ENCODE data around the gene SLC17A9. TPM values are rescaled to one million over a fixed set of nuclear protein-coding genes. Genes with fewer than 3 reads are reported as not detected.

SLC17A9 gene
- total and polyA plus RNA-seq, 2 of the 8 experiments (the other 6 are each of a cell fraction or from before 2014, with no cell fraction given): 23.5 to 35.2 TPM

DNA sequence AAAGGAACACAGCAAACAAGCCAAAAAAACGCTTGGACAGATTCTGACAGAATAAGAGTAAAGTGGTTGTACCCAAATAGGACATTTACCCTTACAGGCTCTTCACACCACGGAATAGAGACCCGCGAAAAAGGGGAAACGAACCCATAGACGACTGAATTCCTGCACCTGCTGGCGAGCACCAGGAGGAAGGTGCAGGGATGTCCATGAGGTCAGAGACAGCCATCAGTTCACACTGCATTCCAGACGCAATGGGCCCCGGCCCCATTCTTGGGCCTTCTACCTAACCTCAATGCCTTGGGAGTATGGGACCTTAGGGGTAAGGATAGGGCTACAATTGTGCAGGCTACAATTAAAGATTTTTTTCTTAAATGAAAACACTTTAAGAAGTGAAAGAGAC is 21.0 kb upstream of the SLC17A9 start:
- FAIRE-seq: no peak
- CTCF ChIA-PET (ENCODE audit: partially characterized antibody): interaction anchor here (1.7 kb wide), 1 partner anchor 24 kb away, joined by 4 read pairs; no protein-coding TSS in a partner anchor
- H3K23ac ChIP-seq (ENCODE audit: insufficient read length): no peak overlapping the region
- no peak overlapping the region for H3K4ac ChIP-seq (replicated peaks; ENCODE audit: insufficient read length, low read depth, low read length)
- 67% methylated on average over 9 of the region's 9 CpGs; no CpG with 5 or more reads in 1 of the 2 experiments for WGBS, 2 experiments (ENCODE audit: extremely low coverage in 1 of 2, insufficient coverage in 1 of 2, insufficient read length in 1 of 2, insufficient replicate concordance in 2 of 2, low coverage in 1 of 2, low lambda C conversion rate in 2 of 2, missing lambda C conversion rate in 1 of 2)
- H3K56ac ChIP-seq (replicated peaks; ENCODE audit: insufficient read length, low read depth, low read length): no peak overlapping the region
- H3K36me3 ChIP-seq (ENCODE audit: control insufficient read depth in 2 of 4, insufficient read depth in 4 of 4, low read length in 3 of 4): peaks cover 0 to 23% (median 5%) of the 10 kb centered on the region in 4 experiments; a peak in 4 of 8 replicates
- H3K27ac ChIP-seq (ENCODE audit: low read depth, low read length): no peak overlapping the region
- no peak overlapping the region; a peak in 1 of 7 replicates for H3K9ac ChIP-seq (replicated peaks in 1 of 4; ENCODE audit: extremely low read depth in 1 of 4, low read depth in 3 of 4, low read length in 3 of 4)
- no peak overlapping the region for H2BK20ac ChIP-seq (ENCODE audit: low read length)
- no peak for DNase-seq (ENCODE audit: low read depth in 1 of 2, low spot score in 2 of 2)
- H2BK5ac ChIP-seq (ENCODE audit: low read depth, low read length): no peak overlapping the region
- no peak overlapping the region for H3K14ac ChIP-seq (ENCODE audit: insufficient read length)
- H2AK5ac ChIP-seq (ENCODE audit: low read depth, low read length): peak overlapping the region; percentile 33; the same call in 1 of the 2 replicates
- H3K4me1 ChIP-seq (replicated peaks in 1 of 4; ENCODE audit: control insufficient read depth in 3 of 4, insufficient read depth in 4 of 4, low read length in 3 of 4): peaks cover 13 to 43% (median 22%) of the 10 kb centered on the region in 4 experiments
- peaks cover 19% of the 10 kb centered on the region for H3K23me2 ChIP-seq (ENCODE audit: low read depth, low read length)
- no peaks in the 10 kb centered on the region for H3K27me3 ChIP-seq (replicated peaks in 1 of 4; ENCODE audit: control insufficient read depth in 3 of 4, extremely low read depth in 1 of 4, insufficient read depth in 3 of 4, low read length in 3 of 4)
- no peak overlapping the region for H2BK120ac ChIP-seq (replicated peaks; ENCODE audit: low read depth, low read length)
- no peaks in the 10 kb centered on the region for H3K9me3 ChIP-seq (ENCODE audit: insufficient read depth in 2 of 2, low read depth in 1 of 2, low read length in 1 of 2)
- H2AFZ ChIP-seq (ENCODE audit: low read length): no peak overlapping the region
- H4K5ac ChIP-seq (ENCODE audit: insufficient read length, low read depth, low read length): no peak overlapping the region
- 0 out of 2 replicates have a peak overlapping the region, but pooled peaks have one; percentile 57 for H4K8ac ChIP-seq (ENCODE audit: extremely low read depth, insufficient read depth, low read length)
- H3K4me2 ChIP-seq (ENCODE audit: insufficient read depth in 1 of 2, low read depth in 2 of 2, low read length in 2 of 2): peak overlapping the region in 1 of 2 experiments; percentile 99; a peak in 1 of 4 replicates
- H3K79me1 ChIP-seq (ENCODE audit: low read depth, low read length): peaks cover 6% of the 10 kb centered on the region; the same call in 1 of the 2 replicates
- POLR2A ChIA-PET (ENCODE audit: partially characterized antibody): interaction anchor here (0.7 to 1.2 kb wide), 2 partner anchors 19 to 66 kb away, joined by 3 read pairs; no protein-coding TSS in a partner anchor
- no peak overlapping the region for H2BK15ac ChIP-seq (ENCODE audit: low read length)
- no peak overlapping the region for H2BK12ac ChIP-seq (ENCODE audit: low read depth, low read length)
- H3K18ac ChIP-seq (ENCODE audit: extremely low read depth, low read length): no peak overlapping the region
- H3K79me2 ChIP-seq (ENCODE audit: control insufficient read depth in 1 of 2, insufficient read depth in 2 of 2, low read length in 2 of 2): peaks cover 62 to 88% of the 10 kb centered on the region in 2 experiments
- H3K4me3 ChIP-seq (ENCODE audit: extremely low read depth in 1 of 4, insufficient read depth in 2 of 4, low read depth in 3 of 4, low read length in 4 of 4): no peak overlapping the region
- TF ChIP-seq ASH2L (IDR thresholded peaks at IDR 0.05; ENCODE audit: low read length) (no peak), TEAD4 (IDR thresholded peaks at IDR 0.05; ENCODE audit: low read depth, low read length) (0 out of 2 replicates have a peak, but pooled peaks have one; percentile 15)
- no peak overlapping the region for H4K91ac ChIP-seq (replicated peaks; ENCODE audit: insufficient read length, low read length)
- peaks cover 34% of the 10 kb centered on the region in 2 experiments for H4K20me1 ChIP-seq (replicated peaks in 1 of 2; ENCODE audit: control insufficient read depth in 1 of 2, insufficient read depth in 2 of 2, low read length in 2 of 2)

Measured in H1 (cell line).